ENCODE data around the gene PTTG2. TPM values are rescaled to one million over a fixed set of nuclear protein-coding genes. Genes with fewer than 3 reads are reported as not detected.
"Not testable (repeated sequence)": the region's sequence is repeated elsewhere in the genome, so short reads cannot be mapped to it uniquely, and the experiment has no call there.

PTTG2 gene
- under 1 TPM in 1 of 4 donors, not detected in 3; 0.10 TPM for polyA plus RNA-seq (ENCODE audit: insufficient read length in 4 of 4)

- no peak for DNase-seq (ENCODE audit: low read depth in 4 of 4, low spot score in 3 of 4)
These were observed at the start of gene PTTG2 for GRCh38 chr4:37960098-37960497. TSS of gene PTTG2 (plus strand) at chr4:37960398. CDS start at chr4:37960435, 37 bp downstream.

GRCh38 chr4:37914539-37914938 lies 45.7 kb upstream of the PTTG2 start:
- no peak for DNase-seq (ENCODE audit: low read depth in 4 of 4, low spot score in 3 of 4)

- no peak for DNase-seq (ENCODE audit: low read depth in 4 of 4, low spot score in 3 of 4)
These were observed 42.8 kb upstream of the PTTG2 start for GRCh38 chr4:37917388-37917787.

- no peak for DNase-seq (ENCODE audit: low read depth in 4 of 4, low spot score in 3 of 4)
These were observed 41.5 kb upstream of the PTTG2 start for GRCh38 chr4:37918653-37919052.

- DNase-seq (ENCODE audit: low read depth in 4 of 4, low spot score in 3 of 4) = no peak
These were observed 37.9 kb upstream of the PTTG2 start for GRCh38 chr4:37922328-37922727.

- DNase-seq (ENCODE audit: low read depth in 4 of 4, low spot score in 3 of 4) = not testable (repeated sequence)
These were observed 37.1 kb upstream of the PTTG2 start for GRCh38 chr4:37923089-37923488.

GRCh38 chr4:37924946-37925345 lies 35.3 kb upstream of the PTTG2 start:
- DNase-seq (ENCODE audit: low read depth in 4 of 4, low spot score in 3 of 4) = no peak

GRCh38 chr4:37927434-37927833 lies 32.8 kb upstream of the PTTG2 start:
- no peak for DNase-seq (ENCODE audit: low read depth in 4 of 4, low spot score in 3 of 4)

- DNase-seq (ENCODE audit: low read depth in 4 of 4, low spot score in 3 of 4) = no peak
These were observed 31.5 kb upstream of the PTTG2 start for GRCh38 chr4:37928426-37929416.

- no peak for DNase-seq (ENCODE audit: low read depth in 4 of 4, low spot score in 3 of 4)
These were observed 26.1 kb upstream of the PTTG2 start for GRCh38 chr4:37934096-37934495.

GRCh38 chr4:37934609-37935008 lies 25.6 kb upstream of the PTTG2 start:
- DNase-seq (ENCODE audit: low read depth in 4 of 4, low spot score in 3 of 4) = no peak

- no peak for DNase-seq (ENCODE audit: low read depth in 4 of 4, low spot score in 3 of 4)
These were observed 25.2 kb upstream of the PTTG2 start for GRCh38 chr4:37935026-37935425.

- no peak for DNase-seq (ENCODE audit: low read depth in 4 of 4, low spot score in 3 of 4)
These were observed 23.2 kb upstream of the PTTG2 start for GRCh38 chr4:37936889-37937498.

- DNase-seq (ENCODE audit: low read depth in 4 of 4, low spot score in 3 of 4) = no peak
These were observed 22.0 kb upstream of the PTTG2 start for GRCh38 chr4:37938208-37938607.

GRCh38 chr4:37946503-37947179 lies 13.6 kb upstream of the PTTG2 start:
- DNase-seq (ENCODE audit: low read depth in 4 of 4, low spot score in 3 of 4) = no peak

GRCh38 chr4:37948542-37948941 lies 11.7 kb upstream of the PTTG2 start:
- no peak for DNase-seq (ENCODE audit: low read depth in 4 of 4, low spot score in 3 of 4)

GRCh38 chr4:37949636-37950426 lies 10.4 kb upstream of the PTTG2 start:
- DNase-seq (ENCODE audit: low read depth in 4 of 4, low spot score in 3 of 4) = no peak

GRCh38 chr4:37951461-37952352 lies 8.5 kb upstream of the PTTG2 start:
- no peak for DNase-seq (ENCODE audit: low read depth in 4 of 4, low spot score in 3 of 4)

GRCh38 chr4:37953156-37953555 lies 7.0 kb upstream of the PTTG2 start:
- DNase-seq (ENCODE audit: low read depth in 4 of 4, low spot score in 3 of 4) = no peak
